WERI-Rb-1 (cell line): ENCODE measurements around the gene MROH2B.

ENCODE experiments used
- DNase-seq: peaks from one replicate; pipeline ENCODE4 v3.0.0-alpha.2; 2020
- H3K27ac ChIP-seq: fragments of 250-450 bp; sonication (Bioruptor Pico); 2 replicates; pipeline ENCODE4 v1.5.1; 2020; ENCODE audit warnings: mild to moderate bottlenecking, moderate library complexity
- H3K27me3 ChIP-seq: fragments of 250-450 bp; sonication (Bioruptor Pico); 2 replicates; pipeline ENCODE4 v1.5.1; 2021; ENCODE audit warnings: mild to moderate bottlenecking, low read depth, moderate library complexity; ENCODE audit not compliant: insufficient read depth, severe bottlenecking
- H3K36me3 ChIP-seq: fragments of 250-450 bp; sonication (Bioruptor Pico); 2 replicates; pipeline ENCODE4 v1.5.1; 2020; ENCODE audit warnings: mild to moderate bottlenecking, moderate library complexity
- H3K4me3 ChIP-seq: 2 replicates; pipeline ENCODE4 v1.5.1; 2011; ENCODE audit warnings: low read depth, mild to moderate bottlenecking, control low read depth, low read length
- H3K9me3 ChIP-seq: fragments of 250-450 bp; sonication (Bioruptor Pico); 2 replicates; pipeline ENCODE4 v1.5.1; 2021; ENCODE audit warnings: mild to moderate bottlenecking, moderate library complexity; ENCODE audit not compliant: severe bottlenecking
- TF ChIP-seq, protein P1 (sequence below): IDR thresholded peaks from 2 replicates; pipeline ENCODE4 v1.5.1; 2011; ENCODE audit warnings: low read depth, mild to moderate bottlenecking, control low read depth, inconsistent platforms, low read length

Gene MROH2B

DNA sequence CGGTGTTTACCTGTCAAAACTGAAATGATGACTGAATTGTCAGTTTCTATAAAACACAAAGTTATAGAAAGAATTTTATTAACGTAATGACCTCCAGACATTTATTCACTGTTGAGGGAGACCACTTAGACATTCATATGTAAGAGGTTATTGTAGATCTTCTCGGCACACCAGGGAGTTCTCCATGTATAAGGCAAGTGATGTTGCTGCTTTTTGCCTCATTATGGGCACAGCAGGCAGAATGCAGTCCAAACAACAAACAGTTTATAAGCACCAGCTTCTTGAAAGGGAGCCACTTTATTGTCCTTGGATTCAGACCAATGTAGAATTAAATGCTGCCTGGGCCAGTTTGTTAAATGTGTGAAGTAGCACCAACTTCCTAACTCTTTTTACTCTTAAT is 95.1 kb downstream of the MROH2B start:
- TF ChIP-seq, protein P1, sequence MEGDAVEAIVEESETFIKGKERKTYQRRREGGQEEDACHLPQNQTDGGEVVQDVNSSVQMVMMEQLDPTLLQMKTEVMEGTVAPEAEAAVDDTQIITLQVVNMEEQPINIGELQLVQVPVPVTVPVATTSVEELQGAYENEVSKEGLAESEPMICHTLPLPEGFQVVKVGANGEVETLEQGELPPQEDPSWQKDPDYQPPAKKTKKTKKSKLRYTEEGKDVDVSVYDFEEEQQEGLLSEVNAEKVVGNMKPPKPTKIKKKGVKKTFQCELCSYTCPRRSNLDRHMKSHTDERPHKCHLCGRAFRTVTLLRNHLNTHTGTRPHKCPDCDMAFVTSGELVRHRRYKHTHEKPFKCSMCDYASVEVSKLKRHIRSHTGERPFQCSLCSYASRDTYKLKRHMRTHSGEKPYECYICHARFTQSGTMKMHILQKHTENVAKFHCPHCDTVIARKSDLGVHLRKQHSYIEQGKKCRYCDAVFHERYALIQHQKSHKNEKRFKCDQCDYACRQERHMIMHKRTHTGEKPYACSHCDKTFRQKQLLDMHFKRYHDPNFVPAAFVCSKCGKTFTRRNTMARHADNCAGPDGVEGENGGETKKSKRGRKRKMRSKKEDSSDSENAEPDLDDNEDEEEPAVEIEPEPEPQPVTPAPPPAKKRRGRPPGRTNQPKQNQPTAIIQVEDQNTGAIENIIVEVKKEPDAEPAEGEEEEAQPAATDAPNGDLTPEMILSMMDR, result no peak

GRCh38 chr5:40973364-40974004 is 97.7 kb downstream of the MROH2B start:
- Histone ChIP-seq H3K27ac (no peak overlapping the region), H3K4me3 (no peak overlapping the region), H3K27me3 (no peaks in the 10 kb centered on the region), H3K9me3 (no peaks in the 10 kb centered on the region), H3K36me3 (no peaks in the 10 kb centered on the region)
- TF ChIP-seq, protein P1, result no peak
- DNase-seq, result no peak

More for the DNA sequence above, 95.1 kb downstream of the MROH2B start:
- no peak for DNase-seq
- peak overlapping the region; percentile 67 for H3K27ac ChIP-seq
- H3K9me3 ChIP-seq, result no peaks in the 10 kb centered on the region
- no peaks in the 10 kb centered on the region for H3K27me3 ChIP-seq
- H3K4me3 ChIP-seq, result no peak overlapping the region
- no peaks in the 10 kb centered on the region for H3K36me3 ChIP-seq

- no peaks in the 10 kb centered on the region for H3K9me3 ChIP-seq
- no peaks in the 10 kb centered on the region for H3K36me3 ChIP-seq
- TF ChIP-seq, protein P1, result no peak
- DNase-seq, result no peak
- no peak overlapping the region for H3K4me3 ChIP-seq
- H3K27ac ChIP-seq, result no peak overlapping the region
- H3K27me3 ChIP-seq, result no peaks in the 10 kb centered on the region
Measured at GRCh38 chr5:40972434-40972833, 98.7 kb downstream of the MROH2B start.

GRCh38 chr5:40962207-40962955 is 108.8 kb downstream of the MROH2B start:
- H3K4me3 ChIP-seq, result no peak overlapping the region
- H3K36me3 ChIP-seq, result no peaks in the 10 kb centered on the region
- H3K27me3 ChIP-seq, result no peaks in the 10 kb centered on the region
- no peak overlapping the region for H3K27ac ChIP-seq
- no peaks in the 10 kb centered on the region for H3K9me3 ChIP-seq
- TF ChIP-seq, protein P1, result no peak
- no peak for DNase-seq

DNA sequence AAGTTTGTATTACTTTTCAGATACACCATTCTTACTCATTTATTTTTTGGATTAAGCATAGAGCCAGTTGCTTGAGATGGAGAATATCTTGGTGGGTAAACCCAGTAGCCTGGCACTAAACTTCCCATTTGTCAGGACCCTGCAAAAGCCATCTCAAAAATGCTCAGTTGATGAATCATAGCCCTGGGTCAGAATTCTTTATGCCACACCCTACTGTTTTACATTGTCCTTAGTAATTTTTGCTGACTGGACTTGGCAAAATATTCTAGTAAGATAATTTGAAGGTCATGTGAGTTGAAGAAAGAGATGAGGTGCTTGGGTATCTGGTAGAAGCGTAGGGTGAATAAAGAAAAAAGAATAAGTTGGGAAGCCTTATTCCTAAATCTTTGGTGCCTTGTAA is 111.1 kb downstream of the MROH2B start:
- no peak for DNase-seq
- TF ChIP-seq, protein P1, result no peak
- Histone ChIP-seq H3K4me3 (no peak overlapping the region), H3K27ac (no peak overlapping the region), H3K36me3 (no peaks in the 10 kb centered on the region), H3K27me3 (no peaks in the 10 kb centered on the region), H3K9me3 (no peaks in the 10 kb centered on the region)
